GM10847 (cell line): Measurements from ENCODE around the gene B4GALNT3.

Experiments used
- POLR2A ChIP-seq: IDR thresholded peaks from 2 replicates; pipeline ENCODE4 v1.6.1; 2011; ENCODE audit not compliant: insufficient read length; ENCODE audit errors: extremely low read depth

B4GALNT3 gene

DNA sequence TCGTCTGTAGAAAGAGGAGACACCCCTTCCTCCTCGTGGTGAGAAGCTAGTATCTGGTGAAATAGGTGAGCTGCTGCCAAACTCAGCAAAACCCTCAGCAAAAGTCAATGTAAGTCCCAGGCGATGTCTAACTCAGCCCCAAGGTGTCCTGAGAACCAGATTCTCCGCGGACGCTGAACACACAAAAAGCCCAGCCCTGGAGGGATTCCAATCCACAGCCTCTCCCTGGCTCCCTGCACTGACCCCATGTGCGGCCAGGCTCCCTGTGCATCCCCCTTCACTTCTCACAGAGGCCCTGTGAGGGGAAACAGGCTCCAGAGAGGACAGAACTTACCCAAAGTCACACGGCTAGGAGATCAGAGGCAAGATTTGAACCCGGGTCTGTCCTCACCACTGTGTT, 122.0 kb downstream of the B4GALNT3 start:
- no peak for TF ChIP-seq POLR2A

DNA sequence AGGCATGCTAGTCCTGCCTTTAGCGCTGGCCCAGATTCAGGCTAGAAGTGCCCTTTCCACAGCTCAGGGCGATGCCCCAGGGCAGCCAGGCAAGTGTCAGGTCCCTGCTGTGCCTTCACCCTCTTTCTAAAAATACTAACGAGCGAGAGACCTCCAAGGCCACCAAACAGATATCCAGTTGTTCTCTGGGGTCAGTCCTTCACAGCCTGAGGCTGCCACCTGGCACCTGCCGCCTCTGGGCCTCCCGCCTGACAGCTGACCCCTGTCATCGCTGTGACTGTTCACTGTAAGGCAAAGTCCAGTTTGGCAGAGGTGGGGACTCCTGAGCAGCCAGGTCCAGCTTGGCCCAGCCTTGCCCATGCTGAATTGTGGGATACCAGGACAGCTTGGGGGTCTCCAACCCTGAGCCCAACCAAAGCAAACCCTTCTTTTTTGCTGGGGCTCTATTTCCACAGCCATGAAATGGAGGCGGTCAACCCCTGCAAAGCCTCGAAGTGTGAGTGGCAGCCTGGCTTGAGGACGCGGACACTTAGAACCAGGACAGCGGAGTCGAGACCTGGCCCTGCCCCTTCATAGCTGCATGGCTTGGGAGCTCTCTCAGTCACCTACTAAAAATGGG, 123.6 kb downstream of the B4GALNT3 start:
- no peak for TF ChIP-seq POLR2A

DNA sequence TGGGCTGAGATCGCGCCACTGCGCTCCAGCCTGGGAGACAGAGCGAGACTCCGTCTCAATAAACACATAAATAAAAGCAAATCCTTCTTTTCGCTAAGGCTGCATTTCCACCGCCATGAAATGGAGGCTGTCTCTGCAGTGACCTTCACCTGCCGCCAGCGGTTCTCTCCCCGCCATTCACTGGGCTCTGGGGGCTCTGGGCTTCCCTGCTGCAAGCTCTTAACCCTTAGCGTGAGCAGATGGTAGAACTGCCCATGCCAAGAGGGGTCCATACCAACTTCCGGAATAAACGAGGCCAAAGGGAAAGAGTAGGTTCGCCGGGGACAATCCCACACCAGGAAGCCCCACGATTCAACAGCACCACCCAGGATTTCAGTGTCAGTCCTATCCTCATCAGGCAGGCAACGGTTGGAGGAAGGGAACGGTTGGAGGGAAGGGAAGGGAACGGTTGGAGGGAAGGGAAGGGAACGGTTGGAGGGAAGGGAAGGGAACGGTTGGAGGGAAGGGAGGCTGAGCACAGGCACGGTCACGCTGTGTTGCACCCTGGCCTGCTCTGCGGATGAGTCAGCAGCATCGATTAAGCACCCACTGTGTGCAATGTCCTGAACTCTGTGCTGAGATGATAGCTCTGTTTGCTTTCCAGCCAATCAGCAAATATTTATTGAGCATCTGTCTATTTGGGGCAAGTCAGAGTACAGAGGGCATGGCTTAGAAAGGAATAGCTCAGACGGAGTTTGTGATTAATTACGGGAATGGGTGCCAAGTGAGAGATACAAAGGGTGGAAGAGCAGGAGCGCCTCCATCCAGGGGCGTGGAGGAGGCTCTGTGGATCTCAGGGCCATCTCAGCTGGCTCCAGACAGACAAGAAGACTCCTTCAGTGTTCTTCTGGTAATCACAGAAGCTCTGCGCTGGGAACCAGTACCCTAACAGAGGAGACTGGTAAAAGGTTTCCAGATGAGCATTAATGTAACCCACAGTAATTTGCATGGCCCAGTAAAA, 125.6 kb downstream of the B4GALNT3 start:
- TF ChIP-seq POLR2A = no peak

DNA sequence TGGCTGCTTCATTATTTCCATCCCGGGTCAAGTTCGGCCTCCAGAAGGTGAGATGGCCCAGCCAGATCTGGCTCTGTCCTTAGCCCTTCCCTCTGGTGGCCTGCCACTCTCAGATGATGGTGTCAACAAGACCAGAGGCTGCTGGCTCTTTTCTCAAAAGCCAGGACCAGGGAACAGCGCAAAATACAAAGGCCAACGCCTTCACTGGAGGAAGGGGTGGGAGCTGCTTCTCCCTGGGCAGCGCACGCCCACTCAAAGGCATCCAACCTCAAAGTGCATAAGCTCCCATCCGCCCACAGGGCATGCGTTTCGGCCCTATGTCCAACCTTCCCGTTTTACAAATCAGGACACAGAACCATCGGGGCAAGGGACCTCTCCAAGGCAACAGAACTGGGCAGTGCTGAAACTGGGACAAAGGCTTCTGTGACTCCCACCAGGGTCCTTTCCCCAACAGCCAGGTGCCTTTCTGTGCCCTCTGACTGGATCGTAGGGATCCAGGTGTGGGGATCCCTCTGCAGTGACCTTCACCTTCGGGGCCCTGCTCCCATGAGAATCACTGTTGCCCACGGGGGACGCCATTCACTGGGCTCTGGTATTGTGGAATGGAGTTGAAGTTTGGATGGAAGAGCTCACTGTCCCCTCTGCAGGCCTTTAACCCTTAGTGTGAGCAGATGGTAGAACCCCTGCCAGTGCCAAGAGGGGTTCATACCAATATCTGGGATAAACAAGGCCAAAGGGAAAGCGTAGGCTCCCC, 126.8 kb downstream of the B4GALNT3 start:
- TF ChIP-seq POLR2A = no peak

DNA sequence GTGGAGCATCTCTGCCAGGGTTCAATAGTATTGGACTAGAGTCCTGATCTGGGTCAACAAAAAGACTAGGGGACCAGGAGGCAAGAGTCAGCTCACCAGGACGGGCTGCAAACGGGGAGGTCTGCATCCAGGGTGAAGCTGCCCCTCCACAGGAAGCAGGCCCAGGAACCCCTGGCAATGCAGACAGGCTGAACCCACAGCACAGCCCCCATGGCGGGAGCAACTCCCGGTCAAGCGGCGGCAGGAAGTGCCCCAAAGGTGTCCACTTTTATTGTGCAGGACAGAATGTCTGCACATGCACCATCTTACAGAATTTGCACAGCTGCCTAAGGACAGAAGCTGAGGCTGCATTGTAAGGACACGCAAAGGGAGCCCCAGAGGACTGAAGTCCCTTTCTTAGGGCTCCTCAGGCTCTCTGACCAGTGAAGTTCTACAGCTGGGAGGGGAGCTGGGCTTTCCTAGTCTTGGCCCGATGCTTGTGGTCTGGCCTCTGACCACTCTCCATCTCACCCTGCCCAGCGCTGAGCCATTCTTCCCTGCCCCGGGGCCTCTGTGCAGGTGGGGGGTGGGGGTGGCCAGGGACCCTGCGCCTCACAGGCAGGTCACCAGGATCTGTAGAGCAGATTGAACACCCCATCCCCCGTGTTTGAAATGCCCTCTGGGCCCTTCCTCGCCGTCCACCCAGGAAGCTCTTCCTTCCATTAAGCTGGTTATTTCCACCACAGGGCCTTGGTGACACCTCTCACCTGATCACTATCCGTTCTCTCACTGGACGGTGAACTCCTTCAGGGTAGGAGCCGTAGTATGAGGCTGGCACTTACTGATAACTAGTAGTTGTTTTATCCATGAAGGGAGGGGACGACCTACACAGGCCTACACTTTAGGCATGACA, 127.6 kb downstream of the B4GALNT3 start:
- TF ChIP-seq POLR2A = no peak

DNA sequence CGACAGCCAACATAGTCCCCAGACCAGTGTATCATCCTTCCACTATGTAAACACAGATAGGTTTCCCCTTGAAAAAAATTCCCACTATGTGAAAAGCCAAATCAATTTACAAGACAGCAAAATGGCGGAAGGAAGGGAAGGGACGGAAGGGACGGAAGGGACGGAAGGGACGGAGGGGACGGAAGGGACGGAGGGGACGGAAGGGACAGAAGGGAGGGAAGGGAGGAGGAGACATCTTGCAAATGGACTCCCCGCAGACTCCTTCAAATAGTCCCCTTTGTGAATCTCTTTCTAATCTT, 128.2 kb downstream of the B4GALNT3 start:
- TF ChIP-seq POLR2A = no peak

DNA sequence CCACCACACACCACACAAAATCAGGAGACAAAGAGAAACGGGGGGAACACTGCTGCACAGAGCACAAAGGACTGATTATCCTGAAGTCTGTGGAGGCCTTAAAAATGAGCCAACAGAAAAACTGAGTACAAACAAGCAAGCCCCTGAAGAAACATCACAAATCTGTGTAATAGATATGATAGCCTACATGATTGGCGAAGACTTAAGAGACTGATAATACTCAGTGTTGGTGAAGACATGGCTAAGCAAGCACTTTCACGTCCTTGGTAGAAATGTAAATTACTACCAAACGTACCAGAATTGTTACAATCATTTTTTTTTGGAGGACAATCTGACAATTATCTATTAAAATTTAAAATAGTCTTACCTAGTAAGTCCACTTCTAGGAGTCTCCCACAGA, 128.9 kb downstream of the B4GALNT3 start:
- TF ChIP-seq POLR2A = no peak

DNA sequence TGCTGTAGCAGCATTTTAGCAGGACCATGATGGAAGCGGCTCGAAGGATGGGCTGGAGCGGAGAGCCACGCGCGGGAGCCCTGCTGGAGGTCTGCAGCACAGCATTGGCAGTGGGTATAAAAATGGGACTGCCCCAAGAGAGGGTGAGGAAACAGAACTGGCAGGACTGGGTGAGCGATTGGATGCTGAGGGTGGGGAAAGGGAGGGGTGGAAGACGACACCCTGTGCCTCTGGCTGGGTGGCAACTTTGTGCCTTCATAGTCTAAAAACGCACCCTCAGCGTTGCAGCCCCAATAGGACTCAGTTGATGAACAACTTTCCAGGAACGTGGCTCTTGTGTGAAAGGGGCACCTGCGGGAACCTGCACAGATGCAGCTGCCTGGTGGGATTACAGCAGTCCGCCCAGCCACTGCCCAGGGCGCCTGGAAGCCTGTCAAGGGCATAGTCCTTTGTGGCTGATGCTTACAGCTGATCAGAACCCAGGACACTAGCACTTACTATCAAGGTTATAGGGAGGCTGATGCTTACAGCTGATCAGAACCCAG, 130.5 kb downstream of the B4GALNT3 start:
- TF ChIP-seq POLR2A = no peak

DNA sequence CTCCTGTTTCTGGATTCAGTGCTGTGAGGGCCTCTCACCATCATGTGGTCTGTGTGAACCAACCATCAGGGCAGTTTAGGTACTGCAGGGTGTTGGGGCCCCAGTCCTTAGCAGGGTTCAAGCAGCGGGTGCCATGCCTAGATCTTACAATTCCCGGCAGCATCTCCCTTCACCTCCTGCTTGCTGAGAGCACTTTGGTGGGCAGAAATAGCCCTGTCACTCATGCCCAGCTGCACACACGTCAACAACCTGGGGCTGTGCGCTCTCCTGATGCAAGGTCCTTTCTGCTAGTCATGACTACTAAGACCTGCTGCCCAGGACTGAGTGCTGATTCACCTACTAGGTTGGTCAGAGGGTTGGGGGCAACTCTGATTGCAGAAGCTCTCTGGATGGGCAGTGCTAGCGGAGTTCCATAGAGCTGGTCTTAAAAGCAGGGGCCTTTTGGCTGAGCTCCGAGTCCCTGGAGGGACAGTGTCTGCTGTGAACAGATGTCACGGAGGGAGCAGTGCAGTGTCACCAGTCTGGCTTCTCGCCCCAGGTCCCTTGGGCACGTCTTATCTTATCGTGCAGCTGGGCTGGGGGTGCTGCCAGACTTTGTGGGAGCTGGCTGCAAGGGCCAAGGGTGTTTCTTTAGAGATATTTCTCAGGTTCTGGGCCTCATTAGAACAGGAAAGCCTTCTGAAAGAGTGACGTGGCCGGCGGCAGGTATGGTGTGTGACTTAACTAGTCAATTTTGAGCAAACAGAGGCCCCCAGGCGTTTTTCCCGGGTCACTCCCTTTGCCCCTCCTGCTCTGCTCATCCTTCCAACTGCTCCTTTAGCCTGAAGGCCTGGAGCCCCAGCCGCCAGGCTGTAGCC, 131.7 kb downstream of the B4GALNT3 start:
- TF ChIP-seq POLR2A = no peak

DNA sequence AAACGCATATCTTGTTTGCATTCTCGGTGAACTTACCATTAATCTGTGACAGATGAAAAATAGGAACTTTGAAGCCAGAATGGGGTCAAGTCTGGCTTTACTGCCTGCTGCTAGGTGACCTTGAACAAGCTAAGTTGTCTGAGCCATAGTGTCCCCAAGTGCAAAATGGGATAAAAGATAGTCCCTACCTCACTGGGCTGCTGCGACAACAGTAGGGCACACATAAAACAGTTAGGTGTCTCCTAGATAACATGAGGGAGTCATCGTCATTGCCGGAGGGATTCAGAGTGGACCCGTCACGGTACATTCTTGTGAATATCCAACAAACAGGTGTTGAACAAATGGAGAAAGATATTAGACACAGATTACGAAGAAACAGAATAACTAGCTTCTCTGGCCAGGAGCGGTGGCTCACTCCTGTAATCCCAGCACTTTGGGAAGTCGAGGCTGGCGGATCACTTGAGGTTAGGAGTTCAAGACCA, 132.3 kb downstream of the B4GALNT3 start:
- TF ChIP-seq POLR2A = no peak

DNA sequence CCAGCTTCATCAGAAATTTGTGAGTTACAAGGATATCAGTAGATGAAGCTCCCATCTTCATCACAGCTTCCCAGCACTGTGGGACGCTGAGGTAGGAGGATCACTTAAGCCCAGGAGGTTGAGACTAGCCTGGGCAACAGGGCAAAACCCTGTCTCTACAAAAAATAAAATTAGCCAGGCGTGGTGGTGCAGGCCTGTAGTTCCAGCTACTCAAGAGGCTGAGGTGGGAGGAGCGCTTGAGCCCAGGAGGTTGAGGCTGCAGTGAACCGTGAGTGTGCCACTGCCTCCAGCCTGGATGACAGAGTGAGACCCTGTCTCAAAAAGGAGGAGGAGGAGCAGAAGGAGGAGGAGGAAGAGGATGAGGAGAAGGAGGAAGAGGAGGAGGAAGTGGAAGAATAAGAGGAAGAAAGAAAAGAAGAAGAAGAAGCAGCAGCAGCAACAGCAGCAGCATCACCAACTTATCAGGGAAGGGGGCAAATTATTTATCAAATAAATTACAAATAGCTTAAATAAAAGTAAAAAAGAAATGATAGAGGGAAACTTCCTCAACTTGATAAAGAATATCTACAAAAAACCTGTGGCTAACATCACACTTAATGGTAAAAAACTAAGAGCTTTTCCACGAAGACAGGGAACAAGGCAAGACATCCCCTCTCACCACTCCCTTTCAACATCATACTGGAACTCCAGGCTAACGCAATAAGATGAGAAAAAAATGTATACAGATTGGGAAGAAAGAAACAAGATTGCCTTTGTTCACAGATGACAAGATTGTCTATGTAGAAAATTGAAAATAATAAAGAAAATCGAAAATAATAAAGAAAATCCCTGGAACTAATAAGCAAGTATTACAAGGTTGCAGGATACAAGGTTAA, 133.9 kb downstream of the B4GALNT3 start:
- no peak for TF ChIP-seq POLR2A

DNA sequence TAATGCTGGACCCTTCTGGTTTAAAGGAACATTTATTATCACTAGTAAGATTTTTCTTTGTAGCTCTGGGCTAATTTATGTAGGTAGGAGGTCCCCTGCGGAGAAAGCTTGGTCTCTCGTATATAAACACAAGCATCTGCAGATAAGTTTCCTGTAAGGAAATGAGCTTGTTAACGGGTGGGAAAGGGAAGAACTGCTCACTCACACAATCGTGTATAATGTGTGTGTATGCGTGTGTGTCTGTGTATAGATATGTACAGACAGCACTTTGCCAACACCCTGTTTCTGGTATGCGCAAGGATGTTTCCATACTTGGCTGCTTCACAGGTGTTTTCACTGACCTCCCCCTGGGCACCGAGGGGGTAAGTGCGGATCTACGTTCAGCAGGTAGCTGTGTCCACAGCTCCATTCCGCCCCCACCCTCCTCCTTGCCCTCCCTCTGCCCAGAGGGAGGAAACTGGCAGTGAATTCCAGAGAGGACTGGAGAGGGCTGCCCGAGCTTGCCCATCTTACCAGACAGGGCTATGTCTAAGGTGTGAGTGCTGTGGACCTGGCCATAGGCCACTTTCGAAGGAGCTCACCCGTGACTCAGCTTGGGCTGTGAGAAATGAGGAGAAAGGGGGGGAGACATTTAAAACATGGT, 138.3 kb downstream of the B4GALNT3 start:
- no peak for TF ChIP-seq POLR2A

DNA sequence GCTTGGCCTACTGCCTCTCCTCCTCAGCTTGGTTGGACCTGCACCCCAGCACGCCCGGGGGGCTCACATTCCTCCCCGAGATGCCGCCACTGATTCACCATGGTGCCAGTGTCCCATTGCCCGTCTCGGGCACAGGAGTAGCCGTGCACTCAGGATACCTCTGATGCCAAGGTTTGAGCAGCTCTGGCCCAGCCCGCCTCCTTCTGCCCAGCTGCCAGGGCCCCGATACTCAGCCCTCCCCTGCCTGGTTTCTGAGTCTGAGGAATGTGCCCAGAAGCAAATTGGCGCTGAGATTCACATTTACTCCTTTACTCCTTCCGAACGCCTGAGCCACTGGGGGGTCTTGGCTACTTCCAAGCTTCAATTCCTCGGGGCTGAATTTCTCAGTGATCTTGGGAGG, 140.0 kb downstream of the B4GALNT3 start:
- TF ChIP-seq POLR2A = no peak
